WERI-Rb-1 (cell line): ENCODE results near the gene RRN3.
"Not testable (repeated sequence)": the region's sequence is repeated elsewhere in the genome, so short reads cannot be mapped to it uniquely, and the experiment has no call there.

Source experiments
- DNase-seq: peaks from one replicate; pipeline ENCODE4 v3.0.0-alpha.2; 2020
- H3K27ac ChIP-seq: fragments of 250-450 bp; sonication (Bioruptor Pico); 2 replicates; pipeline ENCODE4 v1.5.1; 2020; ENCODE audit warnings: mild to moderate bottlenecking, moderate library complexity
- H3K27me3 ChIP-seq: fragments of 250-450 bp; sonication (Bioruptor Pico); 2 replicates; pipeline ENCODE4 v1.5.1; 2021; ENCODE audit warnings: mild to moderate bottlenecking, low read depth, moderate library complexity; ENCODE audit not compliant: insufficient read depth, severe bottlenecking
- H3K36me3 ChIP-seq: fragments of 250-450 bp; sonication (Bioruptor Pico); 2 replicates; pipeline ENCODE4 v1.5.1; 2020; ENCODE audit warnings: mild to moderate bottlenecking, moderate library complexity
- H3K4me3 ChIP-seq: 2 replicates; pipeline ENCODE4 v1.5.1; 2011; ENCODE audit warnings: low read depth, mild to moderate bottlenecking, control low read depth, low read length
- H3K9me3 ChIP-seq: fragments of 250-450 bp; sonication (Bioruptor Pico); 2 replicates; pipeline ENCODE4 v1.5.1; 2021; ENCODE audit warnings: mild to moderate bottlenecking, moderate library complexity; ENCODE audit not compliant: severe bottlenecking

RRN3 gene

GRCh38 chr16:15132719-15133428 is 38.8 kb upstream of the RRN3 start:
- not testable (repeated sequence) for H3K27me3 ChIP-seq, H3K9me3 ChIP-seq, H3K36me3 ChIP-seq, H3K4me3 ChIP-seq, DNase-seq, H3K27ac ChIP-seq

GRCh38 chr16:15130943-15131700 is 37.0 kb upstream of the RRN3 start:
- not testable (repeated sequence) for H3K9me3 ChIP-seq, H3K27me3 ChIP-seq, DNase-seq, H3K27ac ChIP-seq, H3K4me3 ChIP-seq, H3K36me3 ChIP-seq

- H3K27me3 ChIP-seq, H3K27ac ChIP-seq, H3K36me3 ChIP-seq, H3K9me3 ChIP-seq, H3K4me3 ChIP-seq, DNase-seq: not testable (repeated sequence)
Measured at GRCh38 chr16:15130256-15130932, 36.3 kb upstream of the RRN3 start.

- not testable (repeated sequence) for H3K27ac ChIP-seq, H3K36me3 ChIP-seq, DNase-seq, H3K4me3 ChIP-seq, H3K27me3 ChIP-seq, H3K9me3 ChIP-seq
Measured at GRCh38 chr16:15127641-15128425, 33.8 kb upstream of the RRN3 start.

GRCh38 chr16:15100372-15100987 is 6.4 kb upstream of the RRN3 start:
- not testable (repeated sequence) for H3K36me3 ChIP-seq, H3K4me3 ChIP-seq

GRCh38 chr16:15099366-15099909 is 5.4 kb upstream of the RRN3 start:
- not testable (repeated sequence) for H3K36me3 ChIP-seq, DNase-seq, H3K9me3 ChIP-seq, H3K27me3 ChIP-seq, H3K27ac ChIP-seq, H3K4me3 ChIP-seq

More at GRCh38 chr16:15100372-15100987, 6.4 kb upstream of the RRN3 start:
- not testable (repeated sequence) for H3K27me3 ChIP-seq, DNase-seq, H3K9me3 ChIP-seq, H3K27ac ChIP-seq

GRCh38 chr16:15096583-15096972 is 2.5 kb upstream of the RRN3 start:
- not testable (repeated sequence) for H3K4me3 ChIP-seq, H3K9me3 ChIP-seq, DNase-seq, H3K36me3 ChIP-seq, H3K27ac ChIP-seq, H3K27me3 ChIP-seq

- not testable (repeated sequence) for H3K36me3 ChIP-seq, H3K27ac ChIP-seq
Measured at GRCh38 chr16:15093571-15093954, 509 bp downstream of the RRN3 start.

GRCh38 chr16:15090663-15091269 is 3.3 kb downstream of the RRN3 start:
- not testable (repeated sequence) for H3K27ac ChIP-seq, H3K27me3 ChIP-seq, H3K4me3 ChIP-seq, DNase-seq, H3K9me3 ChIP-seq
- peaks cover 10% of the 10 kb centered on the region for H3K36me3 ChIP-seq

More at GRCh38 chr16:15093571-15093954, 509 bp downstream of the RRN3 start:
- not testable (repeated sequence) for H3K27me3 ChIP-seq, H3K9me3 ChIP-seq, DNase-seq
- H3K4me3 ChIP-seq = peak overlapping the region; percentile 58

- H3K4me3 ChIP-seq, H3K27me3 ChIP-seq, H3K27ac ChIP-seq, DNase-seq, H3K9me3 ChIP-seq: not testable (repeated sequence)
- peaks cover 11% of the 10 kb centered on the region for H3K36me3 ChIP-seq
Measured at GRCh38 chr16:15082788-15083187, 11.3 kb downstream of the RRN3 start.

- H3K27ac ChIP-seq, H3K4me3 ChIP-seq, H3K9me3 ChIP-seq, H3K27me3 ChIP-seq, DNase-seq: not testable (repeated sequence)
- H3K36me3 ChIP-seq = peaks cover 12% of the 10 kb centered on the region
Measured at GRCh38 chr16:15080883-15081282, 13.2 kb downstream of the RRN3 start.

GRCh38 chr16:15076161-15076560 is 17.9 kb downstream of the RRN3 start:
- H3K9me3 ChIP-seq, H3K27ac ChIP-seq, H3K27me3 ChIP-seq, DNase-seq, H3K4me3 ChIP-seq: not testable (repeated sequence)
- H3K36me3 ChIP-seq = peaks cover 36% of the 10 kb centered on the region
